IPS-18a (cell line): ENCODE data around the gene IGFBP2.

ENCODE experiments used
- H3K27ac ChIP-seq: one replicate; pipeline ENCODE4 v1.5.1; 2013; ENCODE audit warnings: low read length
- H3K27me3 ChIP-seq: one replicate; pipeline ENCODE4 v1.6.1; 2013; ENCODE audit warnings: mild to moderate bottlenecking, low read length; ENCODE audit not compliant: control insufficient read depth, insufficient read depth
- H3K36me3 ChIP-seq: one replicate; pipeline ENCODE4 v1.6.1; 2013; ENCODE audit warnings: low read depth, low read length; ENCODE audit not compliant: control insufficient read depth
- H3K4me1 ChIP-seq: one replicate; pipeline ENCODE4 v1.6.1; 2013; ENCODE audit warnings: low read depth, low read length; ENCODE audit not compliant: control insufficient read depth
- H3K4me3 ChIP-seq: one replicate; pipeline ENCODE4 v1.5.1; 2013; ENCODE audit warnings: low read length
- H3K9ac ChIP-seq: one replicate; pipeline ENCODE4 v1.6.1; 2013; ENCODE audit warnings: mild to moderate bottlenecking, low read length, moderate library complexity
- H3K9me3 ChIP-seq: one replicate; pipeline ENCODE4 v1.6.1; 2013; ENCODE audit warnings: low read depth, low read length; ENCODE audit not compliant: control insufficient read depth

The IGFBP2 gene

GRCh38 chr2:216617159-216617815 lies 15.9 kb upstream of the IGFBP2 start:
- no peaks in the 10 kb centered on the region for H3K36me3 ChIP-seq
- no peak overlapping the region for H3K9ac ChIP-seq
- H3K9me3 ChIP-seq: no peaks in the 10 kb centered on the region
- H3K27ac ChIP-seq: no peak overlapping the region
- H3K27me3 ChIP-seq: no peaks in the 10 kb centered on the region
- no peak overlapping the region for H3K4me3 ChIP-seq
- H3K4me1 ChIP-seq: peaks cover 14% of the 10 kb centered on the region

- no peak overlapping the region for H3K4me3 ChIP-seq
- peaks cover 14% of the 10 kb centered on the region for H3K4me1 ChIP-seq
- H3K9me3 ChIP-seq: no peaks in the 10 kb centered on the region
- no peaks in the 10 kb centered on the region for H3K36me3 ChIP-seq
- no peak overlapping the region for H3K9ac ChIP-seq
- no peaks in the 10 kb centered on the region for H3K27me3 ChIP-seq
- no peak overlapping the region for H3K27ac ChIP-seq
Measured at GRCh38 chr2:216618785-216619184, 14.4 kb upstream of the IGFBP2 start.

DNA sequence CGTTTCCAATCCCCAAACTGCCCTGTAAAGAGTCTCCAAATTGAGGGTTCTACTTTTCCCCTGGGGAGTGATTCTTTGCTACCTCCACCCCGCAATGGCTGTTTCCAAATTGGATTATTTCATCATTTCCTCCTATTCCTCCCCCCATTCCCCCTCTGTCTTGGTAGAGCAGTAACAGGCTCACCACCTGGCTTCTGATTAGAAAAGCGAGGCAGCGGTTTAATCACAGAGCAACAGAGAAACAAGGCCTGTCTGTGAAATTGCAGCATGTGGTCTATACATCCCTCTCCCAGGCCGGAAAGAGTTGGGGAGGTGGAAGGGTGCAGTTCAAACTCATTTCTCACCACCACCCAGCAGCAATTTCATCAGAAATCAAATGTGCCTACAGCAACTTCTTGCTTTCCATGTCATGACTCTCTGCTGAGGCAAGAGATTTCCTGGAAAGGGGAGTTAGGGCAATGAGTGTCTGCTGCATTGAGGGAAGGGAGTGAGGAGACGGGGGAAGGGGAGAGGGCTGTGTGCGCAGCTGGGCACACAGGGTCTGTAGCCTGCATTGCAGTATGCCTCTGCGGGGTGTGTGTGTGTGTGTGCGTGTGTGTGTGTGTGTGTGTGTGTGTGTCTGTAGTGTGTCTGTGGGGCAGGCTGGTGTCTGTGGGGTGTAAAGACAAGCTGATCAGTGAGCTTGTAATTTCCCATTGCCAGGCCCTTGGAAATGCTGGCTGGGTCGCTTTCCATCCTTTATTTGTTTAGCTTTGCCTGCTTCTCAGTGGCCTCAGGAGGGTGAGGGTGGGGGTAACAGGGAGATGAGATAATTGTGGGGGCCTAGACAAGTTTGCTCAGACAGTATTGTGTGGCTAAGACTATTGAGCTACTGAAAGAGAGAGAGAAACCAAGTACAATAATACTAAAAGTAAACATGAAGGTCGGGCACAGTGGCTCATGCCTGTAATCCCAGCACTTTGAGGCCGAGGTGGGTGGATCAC lies 13.5 kb upstream of the IGFBP2 start:
- peaks cover 14% of the 10 kb centered on the region for H3K4me1 ChIP-seq
- no peak overlapping the region for H3K4me3 ChIP-seq
- no peaks in the 10 kb centered on the region for H3K36me3 ChIP-seq
- H3K9me3 ChIP-seq: no peaks in the 10 kb centered on the region
- no peak overlapping the region for H3K27ac ChIP-seq
- no peak overlapping the region for H3K9ac ChIP-seq
- no peaks in the 10 kb centered on the region for H3K27me3 ChIP-seq

DNA sequence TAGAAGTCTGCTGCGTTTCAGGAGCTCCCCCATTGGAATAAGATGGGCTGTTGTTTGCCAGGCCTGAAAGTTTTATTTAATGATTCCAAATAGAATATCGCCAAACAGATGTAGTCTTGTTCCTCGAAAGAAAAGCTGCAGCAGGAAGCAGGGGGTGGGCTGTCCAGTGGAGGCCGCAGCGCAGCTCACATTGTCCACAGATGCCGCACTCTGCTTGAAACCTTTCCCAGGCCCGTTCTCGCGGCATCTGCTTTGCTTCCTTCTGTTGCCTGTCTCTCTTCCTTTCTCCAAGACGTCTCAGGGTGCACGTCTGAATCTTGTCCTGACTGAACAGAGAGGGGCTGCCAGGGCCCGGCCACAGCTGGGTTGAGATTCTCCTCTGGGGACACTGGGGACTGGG lies 12.4 kb upstream of the IGFBP2 start:
- no peak overlapping the region for H3K27ac ChIP-seq

GRCh38 chr2:216621292-216621691 lies 11.9 kb upstream of the IGFBP2 start:
- Histone ChIP-seq H3K4me1 (peaks cover 14% of the 10 kb centered on the region), H3K27ac (no peak overlapping the region), H3K4me3 (no peak overlapping the region), H3K27me3 (no peaks in the 10 kb centered on the region), H3K36me3 (no peaks in the 10 kb centered on the region), H3K9me3 (no peaks in the 10 kb centered on the region), H3K9ac (no peak overlapping the region)

More for the DNA sequence above, 12.4 kb upstream of the IGFBP2 start:
- no peak overlapping the region for H3K9ac ChIP-seq
- no peaks in the 10 kb centered on the region for H3K36me3 ChIP-seq
- H3K9me3 ChIP-seq: no peaks in the 10 kb centered on the region
- H3K4me3 ChIP-seq: no peak overlapping the region
- H3K4me1 ChIP-seq: peaks cover 14% of the 10 kb centered on the region
- H3K27me3 ChIP-seq: no peaks in the 10 kb centered on the region

GRCh38 chr2:216622526-216622925 lies 10.7 kb upstream of the IGFBP2 start:
- Histone ChIP-seq H3K27me3 (no peaks in the 10 kb centered on the region), H3K4me1 (peaks cover 14% of the 10 kb centered on the region), H3K27ac (no peak overlapping the region), H3K4me3 (no peak overlapping the region), H3K9ac (no peak overlapping the region), H3K36me3 (no peaks in the 10 kb centered on the region), H3K9me3 (no peaks in the 10 kb centered on the region)

DNA sequence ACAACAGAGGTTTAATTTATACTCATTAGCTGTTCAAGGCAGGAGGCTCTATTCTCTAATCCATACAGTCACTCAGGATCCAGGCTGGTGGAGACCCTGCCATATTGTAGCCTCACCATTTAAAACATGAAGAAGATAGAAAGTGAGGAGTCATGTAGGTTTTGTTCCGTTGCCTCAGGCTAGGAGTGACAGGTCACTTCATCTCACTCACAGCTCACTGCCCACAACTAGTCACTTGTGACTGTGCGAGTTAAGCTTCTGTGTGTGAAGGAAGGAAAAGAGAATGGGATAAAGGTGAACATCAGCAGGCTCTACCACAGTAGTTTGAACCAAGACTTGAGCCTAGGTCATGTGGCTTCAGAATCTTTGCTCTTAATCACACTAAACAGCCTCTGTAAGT lies 9.0 kb upstream of the IGFBP2 start:
- H3K9me3 ChIP-seq: no peaks in the 10 kb centered on the region
- H3K4me1 ChIP-seq: peaks cover 9% of the 10 kb centered on the region
- no peak overlapping the region for H3K27ac ChIP-seq
- no peaks in the 10 kb centered on the region for H3K36me3 ChIP-seq
- H3K4me3 ChIP-seq: no peak overlapping the region
- no peaks in the 10 kb centered on the region for H3K27me3 ChIP-seq
- no peak overlapping the region for H3K9ac ChIP-seq

GRCh38 chr2:216626168-216626874 lies 6.9 kb upstream of the IGFBP2 start:
- Histone ChIP-seq H3K9ac (no peak overlapping the region), H3K9me3 (no peaks in the 10 kb centered on the region), H3K27me3 (no peaks in the 10 kb centered on the region), H3K4me1 (no peaks in the 10 kb centered on the region), H3K36me3 (no peaks in the 10 kb centered on the region), H3K27ac (no peak overlapping the region), H3K4me3 (no peak overlapping the region)

- H3K9ac ChIP-seq: no peak overlapping the region
- H3K27me3 ChIP-seq: peaks cover 2% of the 10 kb centered on the region
- no peaks in the 10 kb centered on the region for H3K4me1 ChIP-seq
- no peak overlapping the region for H3K4me3 ChIP-seq
- H3K27ac ChIP-seq: no peak overlapping the region
- H3K36me3 ChIP-seq: no peaks in the 10 kb centered on the region
- no peaks in the 10 kb centered on the region for H3K9me3 ChIP-seq
Measured at GRCh38 chr2:216626875-216627245, 6.4 kb upstream of the IGFBP2 start.

DNA sequence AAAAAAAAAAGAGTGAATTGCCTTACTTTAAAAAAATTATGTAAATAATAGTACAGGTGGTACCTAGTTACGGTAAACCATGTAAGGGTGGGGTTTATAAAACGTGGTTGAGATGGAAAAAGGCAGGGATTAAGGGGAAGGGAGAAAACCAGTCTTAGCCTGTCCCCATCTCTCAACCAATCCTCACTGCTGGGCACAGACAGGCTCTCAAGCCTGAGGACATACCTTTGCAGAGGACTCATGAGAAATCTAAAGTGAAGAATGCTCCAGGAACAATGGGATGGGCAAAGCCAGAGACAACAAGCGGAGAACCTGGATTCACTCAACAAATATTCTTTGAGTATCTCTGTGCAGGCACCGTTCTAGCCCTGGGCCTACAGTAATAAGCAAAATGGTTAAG lies 3.4 kb upstream of the IGFBP2 start:
- no peak overlapping the region for H3K9ac ChIP-seq
- H3K4me1 ChIP-seq: peaks cover 6% of the 10 kb centered on the region
- no peaks in the 10 kb centered on the region for H3K36me3 ChIP-seq
- H3K27me3 ChIP-seq: peaks cover 14% of the 10 kb centered on the region
- no peak overlapping the region for H3K4me3 ChIP-seq
- no peak overlapping the region for H3K27ac ChIP-seq
- no peaks in the 10 kb centered on the region for H3K9me3 ChIP-seq

- Histone ChIP-seq H3K9me3 (no peaks in the 10 kb centered on the region), H3K4me3 (peak overlapping the region; percentile 59), H3K36me3 (no peaks in the 10 kb centered on the region), H3K27me3 (peaks cover 14% of the 10 kb centered on the region), H3K4me1 (peaks cover 26% of the 10 kb centered on the region), H3K9ac (peak overlapping the region; percentile 71), H3K27ac (no peak overlapping the region)
Measured at GRCh38 chr2:216632346-216632951, 771 bp upstream of the IGFBP2 start.
